HUES6 (cell line): ENCODE results near the gene MGAT5B.
"Not testable (repeated sequence)": the region's sequence is repeated elsewhere in the genome, so short reads cannot be mapped to it uniquely, and the experiment has no call there.

ENCODE experiments used
- H3K27ac ChIP-seq: 2 replicates; pipeline ENCODE4 v1.7.0; 2013; ENCODE audit warnings: low read depth, mild to moderate bottlenecking, low read length, inconsistent platforms
- H3K27me3 ChIP-seq: 2 replicates; pipeline ENCODE4 v1.6.1; 2013; ENCODE audit warnings: low read length; ENCODE audit not compliant: control insufficient read depth, insufficient read depth
- H3K36me3 ChIP-seq: 2 replicates; pipeline ENCODE4 v1.6.1; 2013; ENCODE audit warnings: low read length; ENCODE audit not compliant: control insufficient read depth, insufficient read depth
- H3K4me1 ChIP-seq: 2 replicates; pipeline ENCODE4 v1.6.1; 2013; ENCODE audit warnings: low read length; ENCODE audit not compliant: control insufficient read depth, insufficient read depth
- H3K4me3 ChIP-seq: 2 replicates; pipeline ENCODE4 v1.5.1; 2013; ENCODE audit warnings: low read depth, low read length
- H3K9ac ChIP-seq: one replicate; pipeline ENCODE4 v1.6.1; 2013; ENCODE audit warnings: mild to moderate bottlenecking, low read length
- H3K9me3 ChIP-seq: 2 replicates; pipeline ENCODE4 v1.6.1; 2013; ENCODE audit warnings: low read depth, low read length; ENCODE audit not compliant: control insufficient read depth, insufficient read depth

The MGAT5B gene

GRCh38 chr17:76833747-76834146, 34.5 kb upstream of the MGAT5B start:
- no peaks in the 10 kb centered on the region; the same call in 1 of the 2 replicates for H3K27me3 ChIP-seq
- no peaks in the 10 kb centered on the region for H3K4me1 ChIP-seq
- H3K4me3 ChIP-seq: no peak overlapping the region
- no peaks in the 10 kb centered on the region for H3K9me3 ChIP-seq
- no peaks in the 10 kb centered on the region for H3K36me3 ChIP-seq
- no peak overlapping the region for H3K27ac ChIP-seq
- H3K9ac ChIP-seq: no peak overlapping the region

- no peak overlapping the region for H3K4me3 ChIP-seq
- H3K36me3 ChIP-seq: no peaks in the 10 kb centered on the region
- no peak overlapping the region for H3K9ac ChIP-seq
- peaks cover 1% of the 10 kb centered on the region for H3K27me3 ChIP-seq
- peaks cover 5% of the 10 kb centered on the region for H3K4me1 ChIP-seq
- H3K27ac ChIP-seq: no peak overlapping the region
- no peaks in the 10 kb centered on the region for H3K9me3 ChIP-seq
Observed at GRCh38 chr17:76834870-76835269, 33.3 kb upstream of the MGAT5B start.

DNA sequence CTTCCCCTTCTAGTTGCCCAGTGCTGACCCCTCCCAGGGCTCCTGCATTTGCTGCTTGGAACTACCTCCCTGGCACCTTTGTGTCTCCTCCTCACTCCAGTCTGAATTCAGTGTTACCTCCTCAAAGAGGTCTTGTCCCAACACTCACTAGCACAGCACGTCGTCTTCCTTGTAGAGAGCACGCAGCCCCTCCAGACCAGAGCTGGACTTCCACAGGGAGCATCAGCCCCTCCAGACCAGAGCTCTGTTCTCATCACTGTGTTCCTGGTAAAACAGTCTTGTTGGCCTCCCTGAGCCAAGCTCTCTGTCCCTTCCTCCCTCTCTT, 27.8 kb upstream of the MGAT5B start:
- Histone ChIP-seq H3K9me3 (no peaks in the 10 kb centered on the region), H3K4me1 (peaks cover 32% of the 10 kb centered on the region), H3K27ac (no peak overlapping the region), H3K27me3 (peaks cover 20% of the 10 kb centered on the region), H3K4me3 (peak overlapping the region; percentile 59), H3K36me3 (no peaks in the 10 kb centered on the region), H3K9ac (no peak overlapping the region)

- H3K27ac ChIP-seq: no peak overlapping the region
- peaks cover 32% of the 10 kb centered on the region for H3K4me1 ChIP-seq
- H3K9me3 ChIP-seq: no peaks in the 10 kb centered on the region
- peaks cover 20% of the 10 kb centered on the region for H3K27me3 ChIP-seq
- H3K9ac ChIP-seq: no peak overlapping the region
- peak overlapping the region; percentile 59 for H3K4me3 ChIP-seq
- H3K36me3 ChIP-seq: no peaks in the 10 kb centered on the region
Observed at GRCh38 chr17:76840884-76841775, 27.1 kb upstream of the MGAT5B start.

DNA sequence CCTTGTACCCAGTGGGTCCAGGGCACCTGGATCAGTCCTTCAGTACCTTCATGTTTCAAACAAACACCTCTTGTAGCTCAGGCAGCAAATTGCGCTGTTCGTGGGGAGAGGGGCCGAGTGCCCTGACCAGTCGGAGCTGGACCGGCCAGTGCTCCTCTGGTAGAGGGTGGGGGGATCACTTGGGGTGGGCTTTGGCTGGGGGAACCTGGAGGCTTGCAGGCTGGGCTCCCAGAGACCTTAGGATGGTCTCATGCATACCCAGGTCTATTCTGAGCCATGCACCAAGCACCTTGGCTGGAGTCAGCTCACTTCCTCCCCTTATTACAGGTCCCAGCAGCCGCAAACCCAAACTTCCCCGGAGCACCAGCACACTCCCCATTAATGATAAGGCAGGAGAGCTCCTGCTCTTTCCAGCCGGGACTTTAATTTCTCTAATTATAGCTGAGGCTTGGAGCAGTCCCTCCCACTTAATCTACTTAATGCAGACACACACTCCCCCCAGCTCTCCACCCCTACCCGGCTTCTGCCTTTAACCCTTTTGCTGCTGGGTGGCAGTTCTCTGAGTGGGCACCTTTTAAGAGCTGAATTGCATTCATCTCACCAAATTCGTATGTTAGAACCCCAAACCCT, 26.3 kb upstream of the MGAT5B start:
- peaks cover 20% of the 10 kb centered on the region for H3K27me3 ChIP-seq
- no peaks in the 10 kb centered on the region for H3K9me3 ChIP-seq
- H3K4me3 ChIP-seq: peak overlapping the region; percentile 59
- H3K27ac ChIP-seq: no peak overlapping the region
- H3K4me1 ChIP-seq: peaks cover 32% of the 10 kb centered on the region
- no peak overlapping the region for H3K9ac ChIP-seq
- H3K36me3 ChIP-seq: no peaks in the 10 kb centered on the region

DNA sequence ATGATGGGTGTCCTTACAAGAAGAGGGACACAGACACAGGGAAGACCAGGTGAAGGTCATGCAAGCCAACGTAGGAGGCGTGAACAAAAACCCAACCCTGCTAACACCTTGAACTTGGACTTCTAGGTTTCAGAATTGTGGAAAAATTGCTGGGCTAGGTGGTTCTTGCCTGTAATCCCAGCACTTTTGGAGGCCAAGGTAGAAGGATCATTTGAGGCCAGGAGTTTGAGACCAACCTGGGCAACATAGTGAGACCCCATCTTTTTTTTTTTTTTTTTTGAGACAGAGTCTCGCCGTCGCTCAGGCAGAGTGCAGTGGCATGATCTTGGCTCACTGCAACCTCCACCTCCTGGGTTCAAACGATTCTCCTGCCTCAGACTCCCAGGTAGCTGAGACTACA, 25.1 kb upstream of the MGAT5B start:
- H3K36me3 ChIP-seq, H3K9me3 ChIP-seq, H3K4me3 ChIP-seq, H3K9ac ChIP-seq, H3K27ac ChIP-seq: not testable (repeated sequence)
- Histone ChIP-seq H3K4me1 (peaks cover 32% of the 10 kb centered on the region), H3K27me3 (peaks cover 20% of the 10 kb centered on the region)

- no peaks in the 10 kb centered on the region for H3K36me3 ChIP-seq
- H3K27me3 ChIP-seq: peaks cover 20% of the 10 kb centered on the region
- peaks cover 31% of the 10 kb centered on the region for H3K4me1 ChIP-seq
- H3K9me3 ChIP-seq: no peaks in the 10 kb centered on the region
- no peak overlapping the region for H3K4me3 ChIP-seq
- H3K27ac ChIP-seq: no peak overlapping the region
- no peak overlapping the region for H3K9ac ChIP-seq
Observed at GRCh38 chr17:76843703-76844484, 24.3 kb upstream of the MGAT5B start.

- H3K27ac ChIP-seq: no peak overlapping the region
- H3K4me1 ChIP-seq: peaks cover 28% of the 10 kb centered on the region
- H3K9me3 ChIP-seq: no peaks in the 10 kb centered on the region
- peaks cover 20% of the 10 kb centered on the region for H3K27me3 ChIP-seq
- no peak overlapping the region for H3K9ac ChIP-seq
- H3K4me3 ChIP-seq: no peak overlapping the region
- H3K36me3 ChIP-seq: no peaks in the 10 kb centered on the region
Observed at GRCh38 chr17:76844485-76844829, 23.7 kb upstream of the MGAT5B start.

GRCh38 chr17:76844846-76845245, 23.4 kb upstream of the MGAT5B start:
- Histone ChIP-seq H3K4me3 (no peak overlapping the region), H3K27me3 (peaks cover 19% of the 10 kb centered on the region), H3K9me3 (no peaks in the 10 kb centered on the region), H3K9ac (no peak overlapping the region), H3K36me3 (no peaks in the 10 kb centered on the region), H3K4me1 (peaks cover 27% of the 10 kb centered on the region), H3K27ac (no peak overlapping the region)

- Histone ChIP-seq H3K36me3 (no peaks in the 10 kb centered on the region), H3K9me3 (no peaks in the 10 kb centered on the region), H3K27ac (no peak overlapping the region), H3K27me3 (peaks cover 11% of the 10 kb centered on the region), H3K9ac (no peak overlapping the region), H3K4me1 (peaks cover 23% of the 10 kb centered on the region), H3K4me3 (no peak overlapping the region)
Observed at GRCh38 chr17:76845541-76846017, 22.6 kb upstream of the MGAT5B start.

DNA sequence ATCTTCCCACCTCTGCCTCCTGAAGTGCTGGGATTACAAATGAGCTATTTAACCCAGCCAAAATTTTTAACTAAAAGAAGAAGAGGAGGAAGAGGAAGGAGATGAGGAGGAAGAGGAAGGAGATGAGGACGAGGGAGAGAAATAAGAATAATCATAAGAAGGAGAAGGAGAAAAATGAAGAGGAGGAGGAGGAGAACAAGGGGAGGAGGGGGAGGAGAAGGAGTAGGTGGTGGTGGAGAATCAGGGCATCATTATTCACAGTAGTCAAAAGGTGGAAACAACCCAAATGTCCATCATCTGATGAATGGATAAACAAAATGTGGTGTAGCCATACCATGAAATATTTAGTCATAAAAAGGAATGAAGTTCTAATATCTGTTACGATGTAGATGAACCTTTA, 21.2 kb upstream of the MGAT5B start:
- Histone ChIP-seq H3K36me3 (no peaks in the 10 kb centered on the region), H3K9ac (no peak overlapping the region), H3K4me1 (peaks cover 14% of the 10 kb centered on the region), H3K9me3 (no peaks in the 10 kb centered on the region), H3K27me3 (no peaks in the 10 kb centered on the region; the same call in 1 of the 2 replicates), H3K27ac (no peak overlapping the region), H3K4me3 (no peak overlapping the region)
